ENCODE results near the gene LAMA3.
A peak's percentile ranks its signal among the peaks of the same experiment; 100 is the strongest.

LAMA3 gene

DNA sequence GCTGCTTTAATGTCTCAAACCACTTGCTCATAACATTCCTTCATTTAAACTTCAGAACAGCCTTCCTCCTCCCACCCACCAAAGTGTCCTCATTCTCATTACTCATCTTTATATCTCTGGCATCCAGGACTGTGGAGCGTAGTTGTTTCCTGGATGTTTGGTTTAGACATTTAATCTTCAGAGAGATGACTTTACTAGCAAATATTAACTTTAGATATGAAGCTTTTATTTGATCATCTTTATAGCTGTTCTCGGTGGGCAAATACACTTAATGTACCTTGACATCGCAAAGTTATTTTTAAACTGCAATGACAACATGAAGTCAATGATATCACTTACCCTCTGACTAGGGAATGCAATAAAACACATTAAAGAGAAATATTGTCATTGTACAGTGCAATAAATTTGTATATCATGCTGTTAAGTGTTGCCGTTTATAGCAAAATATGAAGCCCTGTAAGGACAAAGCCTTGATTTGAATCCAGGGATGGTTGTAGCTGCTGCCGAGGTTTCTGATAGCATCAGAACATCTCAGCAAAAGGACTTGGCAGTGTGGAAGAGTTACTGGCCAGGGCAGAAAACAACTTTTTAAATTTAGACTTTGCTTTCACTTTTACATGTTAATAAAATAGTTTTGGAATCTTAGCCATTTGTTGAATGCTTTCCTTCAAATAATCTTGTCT is 4.6 kb upstream of the LAMA3 start (continued):
- TF ChIP-seq, protein P1, sequence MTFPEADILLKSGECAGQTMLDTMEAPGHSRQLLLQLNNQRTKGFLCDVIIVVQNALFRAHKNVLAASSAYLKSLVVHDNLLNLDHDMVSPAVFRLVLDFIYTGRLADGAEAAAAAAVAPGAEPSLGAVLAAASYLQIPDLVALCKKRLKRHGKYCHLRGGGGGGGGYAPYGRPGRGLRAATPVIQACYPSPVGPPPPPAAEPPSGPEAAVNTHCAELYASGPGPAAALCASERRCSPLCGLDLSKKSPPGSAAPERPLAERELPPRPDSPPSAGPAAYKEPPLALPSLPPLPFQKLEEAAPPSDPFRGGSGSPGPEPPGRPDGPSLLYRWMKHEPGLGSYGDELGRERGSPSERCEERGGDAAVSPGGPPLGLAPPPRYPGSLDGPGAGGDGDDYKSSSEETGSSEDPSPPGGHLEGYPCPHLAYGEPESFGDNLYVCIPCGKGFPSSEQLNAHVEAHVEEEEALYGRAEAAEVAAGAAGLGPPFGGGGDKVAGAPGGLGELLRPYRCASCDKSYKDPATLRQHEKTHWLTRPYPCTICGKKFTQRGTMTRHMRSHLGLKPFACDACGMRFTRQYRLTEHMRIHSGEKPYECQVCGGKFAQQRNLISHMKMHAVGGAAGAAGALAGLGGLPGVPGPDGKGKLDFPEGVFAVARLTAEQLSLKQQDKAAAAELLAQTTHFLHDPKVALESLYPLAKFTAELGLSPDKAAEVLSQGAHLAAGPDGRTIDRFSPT (tag by site-specific recombination; IDR thresholded peaks at IDR 0.05): no peak
- TF ChIP-seq IKZF3 (tag by site-specific recombination; IDR thresholded peaks at IDR 0.05): peak; percentile 87
- TF ChIP-seq, protein P2, sequence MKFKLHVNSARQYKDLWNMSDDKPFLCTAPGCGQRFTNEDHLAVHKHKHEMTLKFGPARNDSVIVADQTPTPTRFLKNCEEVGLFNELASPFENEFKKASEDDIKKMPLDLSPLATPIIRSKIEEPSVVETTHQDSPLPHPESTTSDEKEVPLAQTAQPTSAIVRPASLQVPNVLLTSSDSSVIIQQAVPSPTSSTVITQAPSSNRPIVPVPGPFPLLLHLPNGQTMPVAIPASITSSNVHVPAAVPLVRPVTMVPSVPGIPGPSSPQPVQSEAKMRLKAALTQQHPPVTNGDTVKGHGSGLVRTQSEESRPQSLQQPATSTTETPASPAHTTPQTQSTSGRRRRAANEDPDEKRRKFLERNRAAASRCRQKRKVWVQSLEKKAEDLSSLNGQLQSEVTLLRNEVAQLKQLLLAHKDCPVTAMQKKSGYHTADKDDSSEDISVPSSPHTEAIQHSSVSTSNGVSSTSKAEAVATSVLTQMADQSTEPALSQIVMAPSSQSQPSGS (tag by site-specific recombination; IDR thresholded peaks at IDR 0.05; ENCODE audit: low read depth): peak; percentile 80
- peak; percentile 18; the same call in 1 of the 2 replicates for TF ChIP-seq ZNF239 (tag by site-specific recombination; IDR thresholded peaks at IDR 0.05)
- TF ChIP-seq, protein P3, sequence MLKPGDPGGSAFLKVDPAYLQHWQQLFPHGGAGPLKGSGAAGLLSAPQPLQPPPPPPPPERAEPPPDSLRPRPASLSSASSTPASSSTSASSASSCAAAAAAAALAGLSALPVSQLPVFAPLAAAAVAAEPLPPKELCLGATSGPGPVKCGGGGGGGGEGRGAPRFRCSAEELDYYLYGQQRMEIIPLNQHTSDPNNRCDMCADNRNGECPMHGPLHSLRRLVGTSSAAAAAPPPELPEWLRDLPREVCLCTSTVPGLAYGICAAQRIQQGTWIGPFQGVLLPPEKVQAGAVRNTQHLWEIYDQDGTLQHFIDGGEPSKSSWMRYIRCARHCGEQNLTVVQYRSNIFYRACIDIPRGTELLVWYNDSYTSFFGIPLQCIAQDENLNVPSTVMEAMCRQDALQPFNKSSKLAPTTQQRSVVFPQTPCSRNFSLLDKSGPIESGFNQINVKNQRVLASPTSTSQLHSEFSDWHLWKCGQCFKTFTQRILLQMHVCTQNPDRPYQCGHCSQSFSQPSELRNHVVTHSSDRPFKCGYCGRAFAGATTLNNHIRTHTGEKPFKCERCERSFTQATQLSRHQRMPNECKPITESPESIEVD (tag by site-specific recombination; IDR thresholded peaks at IDR 0.05): peak; percentile 98
- 0 out of 2 replicates have a peak, but pooled peaks have one; percentile 44 for TF ChIP-seq ZNF391 (tag by site-specific recombination; IDR thresholded peaks at IDR 0.05; ENCODE audit: borderline replicate concordance, low read depth)
- peak; percentile 19 for TF ChIP-seq ZNF426 (tag by site-specific recombination; IDR thresholded peaks at IDR 0.05)
- no peak for TF ChIP-seq ZNF560 (tag by site-specific recombination; IDR thresholded peaks at IDR 0.05; ENCODE audit: borderline replicate concordance)
- TF ChIP-seq ZNF10 (tag by site-specific recombination; IDR thresholded peaks at IDR 0.05): peak; percentile 68; the same call in 1 of the 2 replicates
- no peak for TF ChIP-seq HOXA7 (CRISPR knock-in tag; IDR thresholded peaks at IDR 0.05; ENCODE audit: borderline replicate concordance)
- no peak for TF ChIP-seq ZNF548 (tag by site-specific recombination; IDR thresholded peaks at IDR 0.05)
- TF ChIP-seq, protein P4, sequence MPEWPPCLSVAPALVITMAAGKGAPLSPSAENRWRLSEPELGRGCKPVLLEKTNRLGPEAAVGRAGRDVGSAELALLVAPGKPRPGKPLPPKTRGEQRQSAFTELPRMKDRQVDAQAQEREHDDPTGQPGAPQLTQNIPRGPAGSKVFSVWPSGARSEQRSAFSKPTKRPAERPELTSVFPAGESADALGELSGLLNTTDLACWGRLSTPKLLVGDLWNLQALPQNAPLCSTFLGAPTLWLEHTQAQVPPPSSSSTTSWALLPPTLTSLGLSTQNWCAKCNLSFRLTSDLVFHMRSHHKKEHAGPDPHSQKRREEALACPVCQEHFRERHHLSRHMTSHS (tag by site-specific recombination; IDR thresholded peaks at IDR 0.05): peak; percentile 88
- peak; percentile 86 for TF ChIP-seq ZNF366 (tag by site-specific recombination; conservative IDR thresholded peaks at IDR 0.05)
- TF ChIP-seq, protein P5, sequence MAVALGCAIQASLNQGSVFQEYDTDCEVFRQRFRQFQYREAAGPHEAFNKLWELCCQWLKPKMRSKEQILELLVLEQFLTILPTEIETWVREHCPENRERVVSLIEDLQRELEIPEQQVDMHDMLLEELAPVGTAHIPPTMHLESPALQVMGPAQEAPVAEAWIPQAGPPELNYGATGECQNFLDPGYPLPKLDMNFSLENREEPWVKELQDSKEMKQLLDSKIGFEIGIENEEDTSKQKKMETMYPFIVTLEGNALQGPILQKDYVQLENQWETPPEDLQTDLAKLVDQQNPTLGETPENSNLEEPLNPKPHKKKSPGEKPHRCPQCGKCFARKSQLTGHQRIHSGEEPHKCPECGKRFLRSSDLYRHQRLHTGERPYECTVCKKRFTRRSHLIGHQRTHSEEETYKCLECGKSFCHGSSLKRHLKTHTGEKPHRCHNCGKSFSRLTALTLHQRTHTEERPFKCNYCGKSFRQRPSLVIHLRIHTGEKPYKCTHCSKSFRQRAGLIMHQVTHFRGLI (tag by site-specific recombination; IDR thresholded peaks at IDR 0.05): peak; percentile 39; the same call in 1 of the 2 replicates
- TF ChIP-seq RBAK (tag by site-specific recombination; IDR thresholded peaks at IDR 0.05): no peak
- TF ChIP-seq ZSCAN16 (tag by site-specific recombination; IDR thresholded peaks at IDR 0.05): no peak
- no peak for TF ChIP-seq EGR2 (tag by site-specific recombination; IDR thresholded peaks at IDR 0.05; ENCODE audit: low read depth)
- TF ChIP-seq ZNF664 (tag by site-specific recombination; IDR thresholded peaks at IDR 0.05): peak; percentile 70; the same call in 1 of the 2 replicates
- TF ChIP-seq KLF8 (tag by site-specific recombination; IDR thresholded peaks at IDR 0.05): peak; percentile 75
- TF ChIP-seq, protein P6, sequence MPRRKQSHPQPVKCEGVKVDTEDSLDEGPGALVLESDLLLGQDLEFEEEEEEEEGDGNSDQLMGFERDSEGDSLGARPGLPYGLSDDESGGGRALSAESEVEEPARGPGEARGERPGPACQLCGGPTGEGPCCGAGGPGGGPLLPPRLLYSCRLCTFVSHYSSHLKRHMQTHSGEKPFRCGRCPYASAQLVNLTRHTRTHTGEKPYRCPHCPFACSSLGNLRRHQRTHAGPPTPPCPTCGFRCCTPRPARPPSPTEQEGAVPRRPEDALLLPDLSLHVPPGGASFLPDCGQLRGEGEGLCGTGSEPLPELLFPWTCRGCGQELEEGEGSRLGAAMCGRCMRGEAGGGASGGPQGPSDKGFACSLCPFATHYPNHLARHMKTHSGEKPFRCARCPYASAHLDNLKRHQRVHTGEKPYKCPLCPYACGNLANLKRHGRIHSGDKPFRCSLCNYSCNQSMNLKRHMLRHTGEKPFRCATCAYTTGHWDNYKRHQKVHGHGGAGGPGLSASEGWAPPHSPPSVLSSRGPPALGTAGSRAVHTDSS (tag by site-specific recombination; IDR thresholded peaks at IDR 0.05): peak; percentile 36; the same call in 1 of the 2 replicates
- no peak for TF ChIP-seq PRDM1 (tag by site-specific recombination; IDR thresholded peaks at IDR 0.05)
- peak; percentile 80 for TF ChIP-seq ZIC2 (tag by site-specific recombination; IDR thresholded peaks at IDR 0.05)
- TF ChIP-seq ZNF571 (tag by site-specific recombination; IDR thresholded peaks at IDR 0.05): no peak
- no peak for TF ChIP-seq ZNF701 (tag by site-specific recombination; IDR thresholded peaks at IDR 0.05)
- TF ChIP-seq ZSCAN23 (tag by site-specific recombination; IDR thresholded peaks at IDR 0.05): peak; percentile 53; the same call in 1 of the 2 replicates
- TF ChIP-seq ZNF175 (tag by site-specific recombination; IDR thresholded peaks at IDR 0.05): no peak
- TF ChIP-seq, protein P7, sequence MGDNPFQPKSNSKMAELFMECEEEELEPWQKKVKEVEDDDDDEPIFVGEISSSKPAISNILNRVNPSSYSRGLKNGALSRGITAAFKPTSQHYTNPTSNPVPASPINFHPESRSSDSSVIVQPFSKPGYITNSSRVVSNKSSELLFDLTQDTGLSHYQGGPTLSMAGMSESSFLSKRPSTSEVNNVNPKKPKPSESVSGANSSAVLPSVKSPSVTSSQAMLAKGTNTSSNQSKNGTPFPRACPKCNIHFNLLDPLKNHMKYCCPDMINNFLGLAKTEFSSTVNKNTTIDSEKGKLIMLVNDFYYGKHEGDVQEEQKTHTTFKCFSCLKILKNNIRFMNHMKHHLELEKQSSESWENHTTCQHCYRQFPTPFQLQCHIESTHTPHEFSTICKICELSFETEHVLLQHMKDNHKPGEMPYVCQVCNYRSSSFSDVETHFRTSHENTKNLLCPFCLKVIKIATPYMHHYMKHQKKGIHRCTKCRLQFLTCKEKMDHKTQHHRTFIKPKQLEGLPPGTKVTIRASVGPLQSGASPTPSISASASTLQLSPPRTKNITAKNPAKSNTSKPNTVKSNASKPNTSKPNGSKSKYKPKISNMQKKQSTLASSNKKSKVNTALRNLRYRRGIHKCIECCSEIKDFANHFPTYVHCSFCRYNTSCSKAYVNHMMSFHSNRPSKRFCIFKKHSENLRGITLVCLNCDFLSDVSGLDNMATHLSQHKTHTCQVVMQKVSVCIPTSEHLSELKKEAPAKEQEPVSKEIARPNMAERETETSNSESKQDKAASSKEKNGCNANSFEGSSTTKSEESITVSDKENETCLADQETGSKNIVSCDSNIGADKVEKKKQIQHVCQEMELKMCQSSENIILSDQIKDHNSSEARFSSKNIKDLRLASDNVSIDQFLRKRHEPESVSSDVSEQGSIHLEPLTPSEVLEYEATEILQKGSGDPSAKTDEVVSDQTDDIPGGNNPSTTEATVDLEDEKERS (tag by site-specific recombination; IDR thresholded peaks at IDR 0.05): no peak; the same call in 1 of the 2 replicates
